Right lobe of liver (tissue), 6 donors: ENCODE measurements around the gene DCP1A. TPM values are rescaled to one million over a fixed set of nuclear protein-coding genes. Genes with fewer than 3 reads are reported as not detected.
A peak's percentile ranks its signal among the peaks of the same experiment; 100 is the strongest.
"Not testable (repeated sequence)": the region's sequence is repeated elsewhere in the genome, so short reads cannot be mapped to it uniquely, and the experiment has no call there.

ENCODE experiments used
- ATAC-seq, 4 donors: fragments of 200-7000 bp; cut with Tn5 transposase; one replicate each; pipeline ENCODE4 v1.9.1; 2020; ENCODE audit warnings: mild to moderate bottlenecking in 4 of 4, moderate library complexity in 4 of 4
- DNase-seq, 3 donors: peaks; one replicate each; pipeline ENCODE4 v3.0.0-alpha.2; 2020
- H3K27ac ChIP-seq, 3 donors: fragments of 200-600 bp; one replicate each; pipeline ENCODE4 v1.8.0; 2022
- H3K27me3 ChIP-seq, 2 donors: fragments of 200-600 bp; one replicate each; pipeline ENCODE4 v1.8.0; 2022
- H3K36me3 ChIP-seq, 4 donors: fragments of 200-600 bp; sonication (generic) in 1 of 4; one replicate each; pipeline versions ENCODE4 v1.5.1 to v1.8.0; 2017 to 2022; ENCODE audit warnings: control low read depth in 1 of 4
- H3K4me1 ChIP-seq, 4 donors: fragments of 200-600 bp; sonication (generic) in 1 of 4; one replicate each; pipeline versions ENCODE4 v1.5.1 to v1.8.0; 2017 to 2022; ENCODE audit warnings: control low read depth in 1 of 4
- H3K4me3 ChIP-seq, 3 donors: fragments of 200-600 bp; one replicate each; pipeline ENCODE4 v1.8.0; 2022
- H3K9me3 ChIP-seq, 4 donors: fragments of 200-600 bp; sonication (generic) in 1 of 4; one replicate each; pipeline versions ENCODE4 v1.5.1 to v1.8.0; 2017 to 2022; ENCODE audit warnings: control low read depth in 1 of 4
- CTCF ChIP-seq, 4 donors: fragments of 200-600 bp in 3 of 4; fragments of 450-650 bp in 1 of 4; IDR thresholded peaks; one replicate each; pipeline versions ENCODE4 v1.5.1 to v1.8.0; 2016 to 2022; ENCODE audit warnings: antibody characterized with exemption in 4 of 4, mild to moderate bottlenecking in 2 of 4
- POLR2A ChIP-seq: fragments of 450-650 bp; IDR thresholded peaks from one replicate; pipeline ENCODE4 v1.6.1; 2017; ENCODE audit warnings: antibody characterized with exemption, mild to moderate bottlenecking
- WGBS: methylation state at CpG from one replicate; pipeline ENCODE4 v1.1.6; 2018; ENCODE audit warnings: low coverage, low lambda C conversion rate; ENCODE audit not compliant: insufficient coverage; ENCODE audit errors: missing lambda C conversion rate; 5-methylcytosine and 5-hydroxymethylcytosine counted together
- intact Hi-C, 2 donors: fragments of 100-400 bp; cut with DNase I; formaldehyde crosslinking; loops; one replicate each; pipeline versions ENCODE4 v1.11.2 to v1.14.1; 2022
- total RNA-seq, 6 experiments: library from RNA; depleted of rRNA in 2 of 6; stranded (reverse); fragments of >200 nt in 2 of 6; fragmentation: NEBNext Ultra II Directional in 3 of 6; extraction: Animal tissue kit (Norgen Biotek cat#: 25700) in 3 of 6; gene quantifications; one replicate each; pipeline versions ENCODE4 v1.1.0 to v1.2.4, GENCODE V29; 2016 to 2023
- donor health status: DM: no; HTN: yes; CAD: no.
- donor health status: DM: no; HTN: no; CAD: no.
- donor health status: DM: no; HTN: no; CAD: no.
- donor health status: DM: no; HTN: yes; CAD: no.
- donor health status: DM: no; HTN: yes; CAD: no.

The DCP1A gene
- total RNA-seq, 6 experiments from 2014 or later = 5.7 to 12.1 (median 7.1) TPM

- Histone ChIP-seq H3K4me3 (no peak overlapping the region), H3K27ac (peak overlapping the region in 1 of 3 donors; percentile 26), H3K36me3 (peaks cover 0 to 16% (median 7%) of the 10 kb centered on the region in 4 donors), H3K4me1 (peaks cover 0 to 26% (median 0%) of the 10 kb centered on the region in 4 donors), H3K27me3 (no peaks in the 10 kb centered on the region), H3K9me3 (no peaks in the 10 kb centered on the region)
- ATAC-seq (peak; percentile 52 to 74 (median 60)), DNase-seq (no peak)
- intact Hi-C loops = loop anchor here in 1 of 2 donors (10.0 kb wide), 1 partner anchor 401 kb away; no protein-coding TSS in a partner anchor
- no peak for TF ChIP-seq CTCF (IDR thresholded peaks at IDR 0.05)
- TF ChIP-seq POLR2A = no peak
- WGBS = 31% methylated on average over 3 of the region's 3 CpGs
Measured at GRCh38 chr3:53303957-53304356, 43.4 kb downstream of the DCP1A start.

GRCh38 chr3:53303549-53303948 lies 43.8 kb downstream of the DCP1A start:
- Histone ChIP-seq H3K27ac (peak overlapping the region in 1 of 3 donors; percentile 26), H3K9me3 (no peaks in the 10 kb centered on the region), H3K4me3 (no peak overlapping the region), H3K4me1 (peaks cover 0 to 26% (median 0%) of the 10 kb centered on the region in 4 donors), H3K36me3 (peaks cover 0 to 13% (median 6%) of the 10 kb centered on the region in 4 donors), H3K27me3 (no peaks in the 10 kb centered on the region)
- peak in 1 of 3 donors; percentile 63 for DNase-seq
- intact Hi-C loops = loop anchor here in 1 of 2 donors (10.0 kb wide), 1 partner anchor 401 kb away; no protein-coding TSS in a partner anchor
- ATAC-seq = peak; percentile 46 to 70 (median 63)
- 37% methylated on average over 3 of the region's 3 CpGs for WGBS
- TF ChIP-seq CTCF (IDR thresholded peaks at IDR 0.05) = no peak
- TF ChIP-seq POLR2A = no peak

- ATAC-seq (no peak), DNase-seq (no peak)
- Histone ChIP-seq H3K4me1 (peaks cover 0 to 26% (median 0%) of the 10 kb centered on the region in 4 donors), H3K27ac (no peak overlapping the region), H3K36me3 (peaks cover 0 to 13% (median 2%) of the 10 kb centered on the region in 4 donors), H3K9me3 (no peaks in the 10 kb centered on the region), H3K4me3 (no peak overlapping the region), H3K27me3 (no peaks in the 10 kb centered on the region)
- WGBS = 83% methylated on average over 3 of the region's 3 CpGs
- TF ChIP-seq POLR2A (no peak), CTCF (IDR thresholded peaks at IDR 0.05) (no peak)
- intact Hi-C loops = loop anchor here in 1 of 2 donors (10.0 kb wide), 1 partner anchor 404 kb away; no protein-coding TSS in a partner anchor
Measured at GRCh38 chr3:53300826-53301225, 46.5 kb downstream of the DCP1A start.

GRCh38 chr3:53299611-53300023 lies 47.7 kb downstream of the DCP1A start:
- WGBS = 46% methylated on average over 5 of the region's 5 CpGs
- DNase-seq, H3K27me3 ChIP-seq, H3K4me3 ChIP-seq, H3K27ac ChIP-seq, H3K9me3 ChIP-seq: not testable (repeated sequence)
- intact Hi-C loops = loop anchor here in 1 of 2 donors (10.0 kb wide), 1 partner anchor 405 kb away; no protein-coding TSS in a partner anchor
- peak; percentile 90 to 96 (median 92) for TF ChIP-seq CTCF (IDR thresholded peaks at IDR 0.05)
- Histone ChIP-seq H3K36me3 (peaks cover 0 to 13% (median 2%) of the 10 kb centered on the region in 4 donors), H3K4me1 (peaks cover 0 to 24% (median 0%) of the 10 kb centered on the region in 4 donors)
- peak; percentile 85 to 88 (median 86) for ATAC-seq
